RWPE1 (cell line): ENCODE data around the gene GSN.

Source experiments
- CTCF ChIA-PET: fragments of 350-600 bp; sonication (Branson Sonifier 250); formaldehyde crosslinking; extraction: SDS; loops from one replicate; lab custom pipeline; 2021; lab: Yijun Ruan, JAX
- POLR2A ChIA-PET: fragments of 400-600 bp; formaldehyde crosslinking; extraction: SDS; loops from one replicate; lab custom pipeline; 2020; ENCODE audit warnings: antibody characterized with exemption; ENCODE audit not compliant: low non-redundant PET; lab: Yijun Ruan, JAX
- DNase-seq: peaks from one replicate; pipeline ENCODE4 v3.0.0; 2012; ENCODE audit warnings: low spot score
- H3K27ac ChIP-seq: fragments of 450-650 bp; 2 replicates; pipeline ENCODE4 v1.5.1; 2017
- CTCF ChIP-seq: fragments of 450-650 bp; conservative IDR thresholded peaks from 2 replicates; pipeline ENCODE4 v1.5.1; 2017; ENCODE audit warnings: low read depth, mild to moderate bottlenecking

The GSN gene

GRCh38 chr9:121268598-121268850 is 562 bp downstream of the GSN start:
- POLR2A ChIA-PET = interaction anchor here (1.0 to 2.5 kb wide), 2 partner anchors 10 to 42 kb away, joined by 6 to 7 read pairs; no protein-coding TSS in a partner anchor
- no peak for DNase-seq
- CTCF ChIA-PET = interaction anchor here (0.5 to 4.0 kb wide), 11 partner anchors 10 to 781 kb away, joined by 3 to 31 read pairs (median 4); partner anchors contain the start of gene RAB14
- peak overlapping the region; percentile 73 for H3K27ac ChIP-seq
- TF ChIP-seq CTCF = no peak

GRCh38 chr9:121268851-121269641 is 1.1 kb downstream of the GSN start:
- ChIA-PET CTCF (interaction anchor here (0.6 to 4.0 kb wide), 10 partner anchors 9 to 103 kb away, joined by 3 to 31 read pairs (median 4); partner anchors contain the start of gene RAB14), POLR2A (interaction anchor here (0.6 to 2.5 kb wide), 4 partner anchors 10 to 66 kb away, joined by 3 to 7 read pairs (median 5); no protein-coding TSS in a partner anchor)
- peak overlapping the region; percentile 73 for H3K27ac ChIP-seq
- no peak for TF ChIP-seq CTCF
- DNase-seq = no peak

GRCh38 chr9:121269642-121270254 is 1.8 kb downstream of the GSN start:
- no peak for DNase-seq
- CTCF ChIA-PET = interaction anchor here (0.6 to 4.0 kb wide), 7 partner anchors 8 to 68 kb away, joined by 3 to 31 read pairs (median 8); partner anchors contain the start of gene RAB14
- TF ChIP-seq CTCF = no peak
- POLR2A ChIA-PET = interaction anchor here (0.6 to 2.5 kb wide), 3 partner anchors 13 to 67 kb away, joined by 3 to 7 read pairs (median 4); no protein-coding TSS in a partner anchor
- peak overlapping the region; percentile 73 for H3K27ac ChIP-seq

- CTCF ChIA-PET = interaction anchor here (0.6 to 1.3 kb wide), 3 partner anchors 49 to 74 kb away, joined by 3 to 4 read pairs (median 3); no protein-coding TSS in a partner anchor
- TF ChIP-seq CTCF = no peak
- POLR2A ChIA-PET = no interaction called here
- DNase-seq = no peak
- peak overlapping the region; percentile 20 for H3K27ac ChIP-seq
Observed at GRCh38 chr9:121271368-121272341, 3.7 kb downstream of the GSN start.

GRCh38 chr9:121272401-121272948 is 4.5 kb downstream of the GSN start:
- POLR2A ChIA-PET = no interaction called here
- DNase-seq = no peak
- H3K27ac ChIP-seq = peak overlapping the region; percentile 20
- CTCF ChIA-PET = interaction anchor here (1.3 kb wide), 1 partner anchor 60 kb away, joined by 3 read pairs; no protein-coding TSS in a partner anchor
- TF ChIP-seq CTCF = no peak
